BLaER1 (cell line): ENCODE measurements around the gene MMS19.
A peak's percentile ranks its signal among the peaks of the same experiment; 100 is the strongest.

Experiments
- H3K27ac ChIP-seq: shearing (Covaris generic); formaldehyde crosslinking; 2 replicates; pipeline ENCODE4 v1.8.1; 2022
- H3K27me3 ChIP-seq: shearing (Covaris generic); formaldehyde crosslinking; 2 replicates; pipeline ENCODE4 v1.8.1; 2022
- H3K36me3 ChIP-seq: shearing (Covaris generic); formaldehyde crosslinking; 2 replicates; pipeline ENCODE4 v1.8.1; 2022
- H3K4me1 ChIP-seq: shearing (Covaris generic); formaldehyde crosslinking; 2 replicates; pipeline ENCODE4 v1.8.1; 2022
- H3K4me2 ChIP-seq: shearing (Covaris generic); formaldehyde crosslinking; 2 replicates; pipeline ENCODE4 v1.8.1; 2022
- H3K4me3 ChIP-seq: shearing (Covaris generic); formaldehyde crosslinking; 2 replicates; pipeline ENCODE4 v1.8.1; 2022
- H3K9ac ChIP-seq: shearing (Covaris generic); formaldehyde crosslinking; 2 replicates; pipeline ENCODE4 v1.8.1; 2022
- H3K9me3 ChIP-seq: shearing (Covaris generic); formaldehyde crosslinking; 2 replicates; pipeline ENCODE4 v1.8.1; 2022
- H4K20me1 ChIP-seq: shearing (Covaris generic); formaldehyde crosslinking; 2 replicates; pipeline ENCODE4 v1.8.1; 2022
- Cebpa-rat ChIP-seq: shearing (Covaris generic); IDR thresholded peaks from 2 replicates; pipeline ENCODE4 v1.8.1; 2022

The MMS19 gene

GRCh38 chr10:97454330-97455036 is 43.7 kb downstream of the MMS19 start:
- peaks cover 18% of the 10 kb centered on the region; the same call in 1 of the 2 replicates for H3K4me1 ChIP-seq
- H3K4me2 ChIP-seq: no peak overlapping the region
- H3K27ac ChIP-seq: peak overlapping the region; percentile 8; the same call in 1 of the 2 replicates
- TF ChIP-seq Cebpa-rat: no peak
- H3K4me3 ChIP-seq: no peak overlapping the region
- no peaks in the 10 kb centered on the region for H3K9me3 ChIP-seq
- peaks cover 95% of the 10 kb centered on the region for H3K36me3 ChIP-seq
- H3K9ac ChIP-seq: no peak overlapping the region
- H4K20me1 ChIP-seq: peaks cover 73% of the 10 kb centered on the region
- H3K27me3 ChIP-seq: no peaks in the 10 kb centered on the region

- Histone ChIP-seq H3K9me3 (no peaks in the 10 kb centered on the region), H3K27me3 (no peaks in the 10 kb centered on the region), H3K9ac (no peak overlapping the region), H3K27ac (no peak overlapping the region), H4K20me1 (peaks cover 95% of the 10 kb centered on the region), H3K4me1 (peaks cover 33% of the 10 kb centered on the region), H3K4me3 (no peak overlapping the region), H3K4me2 (no peak overlapping the region), H3K36me3 (peaks cover 80% of the 10 kb centered on the region)
- no peak for TF ChIP-seq Cebpa-rat
Observed at GRCh38 chr10:97452352-97452751, 45.9 kb downstream of the MMS19 start.

GRCh38 chr10:97451605-97452004 is 46.6 kb downstream of the MMS19 start:
- H3K27ac ChIP-seq: no peak overlapping the region

GRCh38 chr10:97450828-97451227 is 47.4 kb downstream of the MMS19 start:
- Histone ChIP-seq H3K9ac (no peak overlapping the region), H3K4me1 (peaks cover 42% of the 10 kb centered on the region), H3K36me3 (peaks cover 65% of the 10 kb centered on the region), H4K20me1 (peaks cover 92% of the 10 kb centered on the region), H3K4me3 (no peak overlapping the region), H3K27ac (no peak overlapping the region), H3K27me3 (no peaks in the 10 kb centered on the region), H3K4me2 (no peak overlapping the region), H3K9me3 (no peaks in the 10 kb centered on the region)
- TF ChIP-seq Cebpa-rat: no peak

More at GRCh38 chr10:97451605-97452004, 46.6 kb downstream of the MMS19 start:
- Histone ChIP-seq H3K9me3 (no peaks in the 10 kb centered on the region), H3K4me2 (no peak overlapping the region), H3K4me1 (peaks cover 41% of the 10 kb centered on the region), H4K20me1 (peaks cover 96% of the 10 kb centered on the region), H3K27me3 (no peaks in the 10 kb centered on the region), H3K4me3 (no peak overlapping the region), H3K9ac (no peak overlapping the region), H3K36me3 (peaks cover 72% of the 10 kb centered on the region)
- no peak for TF ChIP-seq Cebpa-rat

GRCh38 chr10:97445722-97446639 is 52.2 kb downstream of the MMS19 start, which contains the start of the genes EXOSC1 and ZDHHC16:
EXOSC1 (minus strand) TSS chr10:97446006; CDS start chr10:97445985, 21 bp downstream.
ZDHHC16 (plus strand) TSS chr10:97446175; CDS start chr10:97451676, 5,501 bp downstream.
- H3K27me3 ChIP-seq: no peaks in the 10 kb centered on the region
- peak within 1 kb of the TSS; percentile 77 for H3K27ac ChIP-seq
- peak within 1 kb of the TSS; percentile 87 for H3K9ac ChIP-seq
- no peak for TF ChIP-seq Cebpa-rat
- H3K4me1 ChIP-seq: peaks cover 41% of the 10 kb centered on the region
- H3K4me2 ChIP-seq: peak within 1 kb of the TSS; percentile 93
- peaks cover 44% of the 10 kb centered on the region for H4K20me1 ChIP-seq
- H3K4me3 ChIP-seq: peak within 1 kb of the TSS; percentile 85
- no peaks in the 10 kb centered on the region for H3K9me3 ChIP-seq
- peaks cover 42% of the 10 kb centered on the region for H3K36me3 ChIP-seq

- H3K36me3 ChIP-seq: peaks cover 42% of the 10 kb centered on the region
- peak overlapping the region; percentile 87 for H3K9ac ChIP-seq
- H3K27me3 ChIP-seq: no peaks in the 10 kb centered on the region
- H4K20me1 ChIP-seq: peaks cover 37% of the 10 kb centered on the region
- peak overlapping the region; percentile 73 for H3K27ac ChIP-seq
- H3K4me2 ChIP-seq: peak overlapping the region; percentile 93
- H3K4me1 ChIP-seq: peaks cover 37% of the 10 kb centered on the region
- H3K4me3 ChIP-seq: peak overlapping the region; percentile 85
- no peak for TF ChIP-seq Cebpa-rat
- no peaks in the 10 kb centered on the region for H3K9me3 ChIP-seq
Observed at GRCh38 chr10:97445357-97445721, 52.9 kb downstream of the MMS19 start.

GRCh38 chr10:97444212-97444611 is 54.0 kb downstream of the MMS19 start:
- Histone ChIP-seq H4K20me1 (peaks cover 30% of the 10 kb centered on the region), H3K36me3 (peaks cover 49% of the 10 kb centered on the region), H3K27ac (no peak overlapping the region), H3K4me3 (no peak overlapping the region), H3K4me1 (peaks cover 37% of the 10 kb centered on the region), H3K4me2 (peak overlapping the region; percentile 93), H3K27me3 (no peaks in the 10 kb centered on the region), H3K9me3 (no peaks in the 10 kb centered on the region), H3K9ac (no peak overlapping the region)
- no peak for TF ChIP-seq Cebpa-rat

GRCh38 chr10:97442277-97442676 is 55.9 kb downstream of the MMS19 start:
- H3K9ac ChIP-seq: no peak overlapping the region
- peaks cover 62% of the 10 kb centered on the region for H3K36me3 ChIP-seq
- H3K27ac ChIP-seq: no peak overlapping the region
- no peaks in the 10 kb centered on the region for H3K27me3 ChIP-seq
- H3K4me2 ChIP-seq: no peak overlapping the region
- H3K4me1 ChIP-seq: peaks cover 21% of the 10 kb centered on the region
- H3K9me3 ChIP-seq: no peaks in the 10 kb centered on the region
- TF ChIP-seq Cebpa-rat: no peak
- H3K4me3 ChIP-seq: no peak overlapping the region
- peaks cover 11% of the 10 kb centered on the region for H4K20me1 ChIP-seq

- Histone ChIP-seq H3K36me3 (peaks cover 92% of the 10 kb centered on the region), H3K27me3 (no peaks in the 10 kb centered on the region), H3K4me1 (peaks cover 17% of the 10 kb centered on the region), H3K27ac (no peak overlapping the region), H4K20me1 (peaks cover 31% of the 10 kb centered on the region), H3K9ac (no peak overlapping the region), H3K4me3 (no peak overlapping the region), H3K9me3 (no peaks in the 10 kb centered on the region), H3K4me2 (no peak overlapping the region)
- no peak for TF ChIP-seq Cebpa-rat
Observed at GRCh38 chr10:97435211-97435610, 63.0 kb downstream of the MMS19 start.

GRCh38 chr10:97434557-97434956 is 63.7 kb downstream of the MMS19 start:
- Histone ChIP-seq H3K27me3 (no peaks in the 10 kb centered on the region), H3K9ac (no peak overlapping the region), H3K36me3 (peaks cover 93% of the 10 kb centered on the region), H3K9me3 (no peaks in the 10 kb centered on the region), H3K27ac (no peak overlapping the region), H3K4me2 (no peak overlapping the region), H3K4me1 (peaks cover 22% of the 10 kb centered on the region), H3K4me3 (no peak overlapping the region), H4K20me1 (peaks cover 37% of the 10 kb centered on the region)
- no peak for TF ChIP-seq Cebpa-rat
